ENCODE results near the gene KRT79. TPM values are rescaled to one million over a fixed set of nuclear protein-coding genes. Genes with fewer than 3 reads are reported as not detected.
"Not testable (repeated sequence)": the region's sequence is repeated elsewhere in the genome, so short reads cannot be mapped to it uniquely, and the experiment has no call there.

Gene KRT79
- total and polyA plus RNA-seq, 2 donors = 1.0 to 25.8 TPM

DNA sequence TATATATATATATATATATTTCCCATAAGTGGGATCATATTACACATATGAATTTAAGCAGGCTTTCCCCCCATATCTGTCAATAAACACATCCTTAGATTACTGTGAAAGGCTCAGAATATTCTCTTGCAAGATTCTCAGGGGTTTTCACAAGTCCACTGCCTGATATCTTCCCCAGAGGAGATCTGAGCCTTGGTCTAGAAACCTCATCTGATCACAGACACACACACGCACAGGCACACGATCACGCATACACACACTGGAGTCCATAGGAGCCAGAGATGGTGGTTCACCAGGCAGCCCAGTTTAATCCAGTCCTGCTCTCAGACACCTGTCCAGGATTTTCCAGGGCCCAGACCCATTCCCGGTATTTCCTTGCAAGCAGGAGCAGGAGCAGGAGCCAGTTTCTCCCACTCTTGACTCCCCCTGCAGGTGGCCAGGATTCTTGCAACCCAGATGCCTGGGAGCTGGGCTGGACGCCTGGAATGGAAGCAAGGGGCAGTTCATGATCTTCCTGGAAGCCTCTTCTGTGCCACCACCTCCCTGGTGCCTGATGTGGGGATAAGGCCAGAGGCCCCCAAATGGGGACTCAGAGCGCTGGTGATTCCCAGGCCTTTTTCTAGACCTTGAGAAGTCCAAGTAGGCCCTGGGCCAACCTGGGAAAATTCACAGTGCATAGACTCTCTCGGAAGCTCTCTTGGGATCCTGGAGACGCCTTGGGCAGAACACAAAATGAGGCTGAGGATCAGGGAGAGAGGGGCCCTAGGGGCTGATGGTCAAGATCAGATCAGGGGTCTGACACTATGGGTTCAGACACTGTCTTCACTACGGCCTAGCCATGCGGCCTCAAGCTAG, 31.2 kb upstream of the KRT79 start:
- no peak for DNase-seq (ENCODE audit: low read depth in 6 of 9, low spot score in 9 of 9)
- H3K27ac ChIP-seq (ENCODE audit: low read depth in 1 of 2, low read length in 1 of 2) = no peak overlapping the region
- WGBS = 83% methylated on average over 10 of the region's 10 CpGs
- no peak overlapping the region for H3K4me3 ChIP-seq (ENCODE audit: low read length in 2 of 2)
- H3K27me3 ChIP-seq (ENCODE audit: control insufficient read depth in 2 of 2, insufficient read depth in 1 of 2, low read length in 1 of 2) = peaks cover 0 to 3% of the 10 kb centered on the region in 2 donors
- H3K36me3 ChIP-seq (ENCODE audit: control insufficient read depth in 2 of 2, insufficient read depth in 2 of 2, low read length in 1 of 2) = no peaks in the 10 kb centered on the region
- H3K9me3 ChIP-seq (ENCODE audit: control insufficient read depth in 2 of 2, insufficient read depth in 1 of 2, low read length in 1 of 2) = no peaks in the 10 kb centered on the region
- peaks cover 5 to 9% of the 10 kb centered on the region in 2 donors for H3K4me1 ChIP-seq (ENCODE audit: control insufficient read depth in 2 of 2, insufficient read depth in 2 of 2, low read length in 2 of 2)

GRCh38 chr12:52862023-52862422, 27.9 kb upstream of the KRT79 start:
- H3K36me3 ChIP-seq (ENCODE audit: control insufficient read depth in 2 of 2, insufficient read depth in 2 of 2, low read length in 1 of 2) = no peaks in the 10 kb centered on the region
- WGBS = 81% methylated on average over 2 of the region's 2 CpGs
- peaks cover 0 to 6% of the 10 kb centered on the region in 2 donors for H3K27me3 ChIP-seq (ENCODE audit: control insufficient read depth in 2 of 2, insufficient read depth in 1 of 2, low read length in 1 of 2)
- no peak overlapping the region for H3K27ac ChIP-seq (ENCODE audit: low read depth in 1 of 2, low read length in 1 of 2)
- H3K9me3 ChIP-seq (ENCODE audit: control insufficient read depth in 2 of 2, insufficient read depth in 1 of 2, low read length in 1 of 2) = no peaks in the 10 kb centered on the region
- H3K4me3 ChIP-seq (ENCODE audit: low read length in 2 of 2) = no peak overlapping the region
- no peak for DNase-seq (ENCODE audit: low read depth in 6 of 9, low spot score in 9 of 9)
- peaks cover 0 to under 1% of the 10 kb centered on the region in 2 donors for H3K4me1 ChIP-seq (ENCODE audit: control insufficient read depth in 2 of 2, insufficient read depth in 2 of 2, low read length in 2 of 2)

GRCh38 chr12:52861511-52861910, 27.4 kb upstream of the KRT79 start:
- H3K27ac ChIP-seq (ENCODE audit: low read depth in 1 of 2, low read length in 1 of 2) = no peak overlapping the region
- H3K27me3 ChIP-seq (ENCODE audit: control insufficient read depth in 2 of 2, insufficient read depth in 1 of 2, low read length in 1 of 2) = peaks cover 0 to 6% of the 10 kb centered on the region in 2 donors
- no peaks in the 10 kb centered on the region for H3K9me3 ChIP-seq (ENCODE audit: control insufficient read depth in 2 of 2, insufficient read depth in 1 of 2, low read length in 1 of 2)
- no peaks in the 10 kb centered on the region for H3K36me3 ChIP-seq (ENCODE audit: control insufficient read depth in 2 of 2, insufficient read depth in 2 of 2, low read length in 1 of 2)
- no peak for DNase-seq (ENCODE audit: low read depth in 6 of 9, low spot score in 9 of 9)
- 97% methylated on average over 7 of the region's 7 CpGs for WGBS
- H3K4me3 ChIP-seq (ENCODE audit: low read length in 2 of 2) = no peak overlapping the region
- no peaks in the 10 kb centered on the region for H3K4me1 ChIP-seq (ENCODE audit: control insufficient read depth in 2 of 2, insufficient read depth in 2 of 2, low read length in 2 of 2)

GRCh38 chr12:52860102-52860823, 26.2 kb upstream of the KRT79 start:
- DNase-seq (ENCODE audit: low read depth in 6 of 9, low spot score in 9 of 9) = no peak
- Histone ChIP-seq H3K9me3 (ENCODE audit: control insufficient read depth in 2 of 2, insufficient read depth in 1 of 2, low read length in 1 of 2) (no peaks in the 10 kb centered on the region), H3K4me3 (ENCODE audit: low read length in 2 of 2) (no peak overlapping the region), H3K27me3 (ENCODE audit: control insufficient read depth in 2 of 2, insufficient read depth in 1 of 2, low read length in 1 of 2) (peaks cover 0 to 6% of the 10 kb centered on the region in 2 donors), H3K27ac (ENCODE audit: low read depth in 1 of 2, low read length in 1 of 2) (no peak overlapping the region), H3K36me3 (ENCODE audit: control insufficient read depth in 2 of 2, insufficient read depth in 2 of 2, low read length in 1 of 2) (no peaks in the 10 kb centered on the region), H3K4me1 (ENCODE audit: control insufficient read depth in 2 of 2, insufficient read depth in 2 of 2, low read length in 2 of 2) (no peaks in the 10 kb centered on the region)
- 93% methylated on average over 6 of the region's 6 CpGs for WGBS

GRCh38 chr12:52857500-52857899, 23.4 kb upstream of the KRT79 start:
- no peak for DNase-seq (ENCODE audit: low read depth in 6 of 9, low spot score in 9 of 9)
- WGBS = 96% methylated on average over 3 of the region's 3 CpGs
- Histone ChIP-seq H3K9me3 (ENCODE audit: control insufficient read depth in 2 of 2, insufficient read depth in 1 of 2, low read length in 1 of 2) (no peaks in the 10 kb centered on the region), H3K27me3 (ENCODE audit: control insufficient read depth in 2 of 2, insufficient read depth in 1 of 2, low read length in 1 of 2) (peaks cover 0 to 10% of the 10 kb centered on the region in 2 donors), H3K36me3 (ENCODE audit: control insufficient read depth in 2 of 2, insufficient read depth in 2 of 2, low read length in 1 of 2) (no peaks in the 10 kb centered on the region), H3K27ac (ENCODE audit: low read depth in 1 of 2, low read length in 1 of 2) (no peak overlapping the region), H3K4me3 (ENCODE audit: low read length in 2 of 2) (no peak overlapping the region), H3K4me1 (ENCODE audit: control insufficient read depth in 2 of 2, insufficient read depth in 2 of 2, low read length in 2 of 2) (no peaks in the 10 kb centered on the region)

- DNase-seq (ENCODE audit: low read depth in 6 of 9, low spot score in 9 of 9) = no peak
- Histone ChIP-seq H3K27ac (ENCODE audit: low read depth in 1 of 2, low read length in 1 of 2) (no peak overlapping the region), H3K36me3 (ENCODE audit: control insufficient read depth in 2 of 2, insufficient read depth in 2 of 2, low read length in 1 of 2) (no peaks in the 10 kb centered on the region), H3K9me3 (ENCODE audit: control insufficient read depth in 2 of 2, insufficient read depth in 1 of 2, low read length in 1 of 2) (no peaks in the 10 kb centered on the region), H3K4me3 (ENCODE audit: low read length in 2 of 2) (no peak overlapping the region), H3K4me1 (ENCODE audit: control insufficient read depth in 2 of 2, insufficient read depth in 2 of 2, low read length in 2 of 2) (no peaks in the 10 kb centered on the region), H3K27me3 (ENCODE audit: control insufficient read depth in 2 of 2, insufficient read depth in 1 of 2, low read length in 1 of 2) (peaks cover 0 to 7% of the 10 kb centered on the region in 2 donors)
- 89% methylated on average over 3 of the region's 3 CpGs for WGBS
Observed at GRCh38 chr12:52856787-52857186, 22.7 kb upstream of the KRT79 start.

DNA sequence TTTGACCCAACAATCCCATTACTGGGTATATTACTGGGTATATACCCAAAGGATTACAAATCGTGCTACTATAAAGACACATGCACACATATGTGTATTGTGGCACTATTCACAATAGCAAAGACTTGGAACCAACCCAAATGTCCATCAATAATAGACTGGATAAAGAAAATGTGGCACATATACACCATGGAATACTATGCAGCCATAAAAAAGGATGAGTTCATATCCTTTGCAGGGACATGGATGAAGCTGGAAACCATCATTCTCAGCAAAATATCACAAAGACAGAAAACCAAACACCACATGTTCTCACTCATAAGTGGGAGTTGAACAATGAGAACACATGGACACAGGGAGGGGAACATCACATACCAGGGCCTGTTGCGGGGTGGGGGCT, 22.0 kb upstream of the KRT79 start:
- H3K27me3 ChIP-seq (ENCODE audit: control insufficient read depth in 2 of 2, insufficient read depth in 1 of 2, low read length in 1 of 2); H3K4me1 ChIP-seq (ENCODE audit: control insufficient read depth in 2 of 2, insufficient read depth in 2 of 2, low read length in 2 of 2); DNase-seq (ENCODE audit: low read depth in 6 of 9, low spot score in 9 of 9); H3K27ac ChIP-seq (ENCODE audit: low read depth in 1 of 2, low read length in 1 of 2); H3K4me3 ChIP-seq (ENCODE audit: low read length in 2 of 2); H3K36me3 ChIP-seq (ENCODE audit: control insufficient read depth in 2 of 2, insufficient read depth in 2 of 2, low read length in 1 of 2); H3K9me3 ChIP-seq (ENCODE audit: control insufficient read depth in 2 of 2, insufficient read depth in 1 of 2, low read length in 1 of 2): not testable (repeated sequence)
- WGBS = 94% methylated on average over 2 of the region's 2 CpGs

DNA sequence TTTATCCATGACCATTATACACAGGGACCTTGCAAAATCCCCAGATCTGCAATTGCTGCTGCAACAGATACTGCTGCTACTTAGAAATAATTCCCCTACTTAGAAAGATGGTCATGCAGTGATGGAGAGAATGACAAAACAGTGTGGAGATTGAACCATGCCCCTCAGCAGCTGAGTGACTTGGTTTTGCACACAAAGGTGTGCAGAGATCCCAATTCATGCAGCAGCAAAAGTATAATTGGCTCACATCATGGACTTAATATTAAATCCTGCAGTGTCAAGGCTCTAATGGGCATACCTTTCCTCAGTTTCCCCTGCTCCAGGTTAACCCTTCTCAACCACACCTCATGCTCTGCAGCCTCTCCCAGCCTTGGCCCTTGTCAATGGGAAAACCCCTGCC, 17.7 kb upstream of the KRT79 start:
- Histone ChIP-seq H3K9me3 (ENCODE audit: control insufficient read depth in 2 of 2, insufficient read depth in 1 of 2, low read length in 1 of 2) (no peaks in the 10 kb centered on the region), H3K4me3 (ENCODE audit: low read length in 2 of 2) (no peak overlapping the region), H3K27me3 (ENCODE audit: control insufficient read depth in 2 of 2, insufficient read depth in 1 of 2, low read length in 1 of 2) (peaks cover 0 to 12% of the 10 kb centered on the region in 2 donors), H3K4me1 (ENCODE audit: control insufficient read depth in 2 of 2, insufficient read depth in 2 of 2, low read length in 2 of 2) (no peaks in the 10 kb centered on the region), H3K27ac (ENCODE audit: low read depth in 1 of 2, low read length in 1 of 2) (no peak overlapping the region), H3K36me3 (ENCODE audit: control insufficient read depth in 2 of 2, insufficient read depth in 2 of 2, low read length in 1 of 2) (no peaks in the 10 kb centered on the region)
- DNase-seq (ENCODE audit: low read depth in 6 of 9, low spot score in 9 of 9) = no peak

DNA sequence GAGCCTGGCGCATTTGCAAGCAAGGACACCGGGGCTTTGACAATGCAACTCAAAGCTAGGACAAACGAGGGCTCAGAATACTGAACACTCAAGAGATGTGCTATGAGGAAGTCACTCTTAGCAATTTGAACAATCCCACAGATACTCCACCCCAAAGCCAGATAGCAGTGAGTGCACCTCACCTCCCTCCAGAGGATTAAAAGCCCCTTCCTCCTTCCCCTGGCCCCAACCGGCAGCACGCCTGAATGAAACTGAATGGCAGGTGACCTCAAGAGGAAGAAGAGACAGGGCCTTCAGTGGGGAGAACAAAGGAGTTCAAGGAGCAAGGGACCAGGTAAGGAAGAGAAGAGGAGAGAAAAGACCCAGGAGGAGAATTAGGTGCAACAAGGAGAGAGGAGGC, 16.6 kb upstream of the KRT79 start:
- Histone ChIP-seq H3K27ac (ENCODE audit: low read depth in 1 of 2, low read length in 1 of 2) (no peak overlapping the region), H3K36me3 (ENCODE audit: control insufficient read depth in 2 of 2, insufficient read depth in 2 of 2, low read length in 1 of 2) (no peaks in the 10 kb centered on the region), H3K9me3 (ENCODE audit: control insufficient read depth in 2 of 2, insufficient read depth in 1 of 2, low read length in 1 of 2) (no peaks in the 10 kb centered on the region), H3K4me1 (ENCODE audit: control insufficient read depth in 2 of 2, insufficient read depth in 2 of 2, low read length in 2 of 2) (no peaks in the 10 kb centered on the region), H3K27me3 (ENCODE audit: control insufficient read depth in 2 of 2, insufficient read depth in 1 of 2, low read length in 1 of 2) (peaks cover 0 to 12% of the 10 kb centered on the region in 2 donors), H3K4me3 (ENCODE audit: low read length in 2 of 2) (no peak overlapping the region)
- WGBS = 74% methylated on average over 5 of the region's 5 CpGs
- DNase-seq (ENCODE audit: low read depth in 6 of 9, low spot score in 9 of 9) = no peak

All from thymus (tissue), 11 donors.